ENCODE measurements around the gene ZBTB20. TPM values are rescaled to one million over a fixed set of nuclear protein-coding genes. Genes with fewer than 3 reads are reported as not detected.
A peak's percentile ranks its signal among the peaks of the same experiment; 100 is the strongest.
"Not testable (repeated sequence)": the region's sequence is repeated elsewhere in the genome, so short reads cannot be mapped to it uniquely, and the experiment has no call there.

ZBTB20 gene
- polyA plus RNA-seq, 1 donor from 2014 or later = 4.8 TPM

DNA sequence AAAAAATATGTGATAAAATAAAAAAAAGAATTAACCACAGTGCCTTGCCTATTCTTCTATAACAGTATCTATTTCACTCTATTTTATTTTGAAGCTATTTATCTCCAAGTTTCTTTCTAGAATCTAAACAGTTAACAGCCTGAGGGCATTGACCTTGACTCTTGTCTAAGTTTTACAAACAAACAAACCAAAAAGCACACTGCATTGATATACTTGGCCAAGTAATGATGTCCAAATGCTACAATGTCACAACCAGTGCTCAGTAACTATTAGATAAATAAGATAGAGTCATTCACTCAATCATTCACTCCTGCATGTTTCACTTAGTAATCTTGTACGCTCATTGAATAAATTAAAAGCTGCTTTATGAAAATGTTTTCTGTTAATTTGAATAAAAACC, 466.8 kb downstream of the ZBTB20 start:
- Histone ChIP-seq H3K4me3 (ENCODE audit: low read length) (no peak overlapping the region), H3K9me2 (ENCODE audit: insufficient read depth, low read length) (no peaks in the 10 kb centered on the region), H3F3A (ENCODE audit: insufficient read depth, low read length, poor library complexity, severe bottlenecking) (no peaks in the 10 kb centered on the region), H3K27me3 (ENCODE audit: insufficient read depth, low read depth, low read length) (no peaks in the 10 kb centered on the region), H3K79me2 (replicated peaks; ENCODE audit: insufficient read depth, low read length) (no peaks in the 10 kb centered on the region), H3K27ac (ENCODE audit: low read length) (no peak overlapping the region), H4K20me1 (ENCODE audit: insufficient read depth) (no peaks in the 10 kb centered on the region), H2AFZ (ENCODE audit: low read depth, low read length) (no peak overlapping the region), H3K4me2 (ENCODE audit: low read length) (no peak overlapping the region), H3K9me3 (ENCODE audit: low read length) (peaks cover 4% of the 10 kb centered on the region), H3K9ac (ENCODE audit: low read length) (no peak overlapping the region), H3K36me3 (ENCODE audit: insufficient read depth, low read length) (no peaks in the 10 kb centered on the region)
- TF ChIP-seq TAF1 (IDR thresholded peaks at IDR 0.05; ENCODE audit: low read depth) = no peak
- TF ChIP-seq REST (IDR thresholded peaks at IDR 0.05; ENCODE audit: borderline replicate concordance) = no peak
- TF ChIP-seq EP300 (conservative IDR thresholded peaks at IDR 0.05; ENCODE audit: poor library complexity, severe bottlenecking) = no peak
- TF ChIP-seq SMC3 (conservative IDR thresholded peaks at IDR 0.05; ENCODE audit: poor library complexity) = no peak
- no peak for TF ChIP-seq RAD21 (conservative IDR thresholded peaks at IDR 0.05)
- TF ChIP-seq POLR2AphosphoS5 (IDR thresholded peaks at IDR 0.05) = no peak
- no peak for TF ChIP-seq EZH2 (IDR thresholded peaks at IDR 0.05; ENCODE audit: borderline replicate concordance, insufficient read depth, low read length, poor library complexity, severe bottlenecking)
- no peak for TF ChIP-seq MXI1 (conservative IDR thresholded peaks at IDR 0.05; ENCODE audit: poor library complexity, severe bottlenecking)
- TF ChIP-seq CTCF (IDR thresholded peaks at IDR 0.05; ENCODE audit: poor library complexity, severe bottlenecking) = no peak

DNA sequence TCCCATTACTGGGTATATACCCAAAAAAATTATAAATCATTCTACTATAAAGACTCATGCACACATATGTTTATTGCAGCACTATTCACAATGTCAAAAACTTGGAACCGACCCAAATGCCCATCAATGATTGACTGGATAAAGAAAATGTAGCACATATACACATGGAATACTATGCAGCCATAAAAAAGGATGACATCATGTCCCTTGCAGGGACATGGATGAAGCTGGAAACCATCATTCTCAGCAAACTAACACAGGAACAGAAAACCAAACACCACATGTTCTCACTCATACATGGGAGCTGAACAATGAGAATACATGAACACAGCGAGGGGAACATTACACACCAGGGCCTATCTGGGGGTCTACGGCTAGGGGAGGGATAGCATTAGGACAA, 467.3 kb downstream of the ZBTB20 start:
- not testable (repeated sequence) for H3K9me2 ChIP-seq (ENCODE audit: insufficient read depth, low read length); H3K27me3 ChIP-seq (ENCODE audit: insufficient read depth, low read depth, low read length); H3K9me3 ChIP-seq (ENCODE audit: low read length); H4K20me1 ChIP-seq (ENCODE audit: insufficient read depth); H3K9ac ChIP-seq (ENCODE audit: low read length); H3F3A ChIP-seq (ENCODE audit: insufficient read depth, low read length, poor library complexity, severe bottlenecking); H3K4me2 ChIP-seq (ENCODE audit: low read length); H3K4me3 ChIP-seq (ENCODE audit: low read length); H3K79me2 ChIP-seq (replicated peaks; ENCODE audit: insufficient read depth, low read length); H3K27ac ChIP-seq (ENCODE audit: low read length); H2AFZ ChIP-seq (ENCODE audit: low read depth, low read length); H3K36me3 ChIP-seq (ENCODE audit: insufficient read depth, low read length)

DNA sequence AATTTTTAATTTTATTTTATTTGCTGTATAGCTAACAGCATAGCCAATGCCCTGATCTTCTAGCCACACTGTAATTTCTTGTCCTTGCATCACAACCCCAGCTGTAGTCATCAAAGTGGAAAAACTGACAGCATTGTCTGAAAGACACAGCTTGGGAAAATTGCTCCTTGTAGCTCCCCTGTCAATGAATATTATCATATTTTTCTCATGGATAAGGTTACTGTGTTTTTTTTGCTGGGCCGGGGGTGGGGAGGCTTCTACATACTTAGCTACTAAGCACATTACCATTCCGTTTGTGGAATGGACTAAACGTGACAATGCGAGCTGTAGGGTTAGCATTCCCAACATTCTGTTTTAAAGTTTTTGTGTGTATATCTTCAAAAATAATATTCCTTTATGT, 472.0 kb downstream of the ZBTB20 start:
- Histone ChIP-seq H3K9ac (ENCODE audit: low read length) (peak overlapping the region; percentile 13), H3K27me3 (ENCODE audit: insufficient read depth, low read depth, low read length) (no peaks in the 10 kb centered on the region), H3K27ac (ENCODE audit: low read length) (peak overlapping the region; percentile 88), H3K36me3 (ENCODE audit: insufficient read depth, low read length) (no peaks in the 10 kb centered on the region), H3K4me3 (ENCODE audit: low read length) (peak overlapping the region; percentile 5), H3F3A (ENCODE audit: insufficient read depth, low read length, poor library complexity, severe bottlenecking) (no peaks in the 10 kb centered on the region), H2AFZ (ENCODE audit: low read depth, low read length) (no peak overlapping the region), H3K9me2 (ENCODE audit: insufficient read depth, low read length) (no peaks in the 10 kb centered on the region), H3K9me3 (ENCODE audit: low read length) (peaks cover 4% of the 10 kb centered on the region), H3K4me2 (ENCODE audit: low read length) (peak overlapping the region; percentile 9), H4K20me1 (ENCODE audit: insufficient read depth) (no peaks in the 10 kb centered on the region), H3K79me2 (replicated peaks; ENCODE audit: insufficient read depth, low read length) (no peaks in the 10 kb centered on the region)
- peak; percentile 62 for TF ChIP-seq POLR2AphosphoS5 (IDR thresholded peaks at IDR 0.05)
- TF ChIP-seq EP300 (conservative IDR thresholded peaks at IDR 0.05; ENCODE audit: poor library complexity, severe bottlenecking) = peak; percentile 87
- TF ChIP-seq RAD21 (conservative IDR thresholded peaks at IDR 0.05) = peak; percentile 58
- no peak for TF ChIP-seq MXI1 (conservative IDR thresholded peaks at IDR 0.05; ENCODE audit: poor library complexity, severe bottlenecking)
- peak; percentile 57 for TF ChIP-seq SMC3 (conservative IDR thresholded peaks at IDR 0.05; ENCODE audit: poor library complexity)
- no peak for TF ChIP-seq TAF1 (IDR thresholded peaks at IDR 0.05; ENCODE audit: low read depth)
- TF ChIP-seq CTCF (IDR thresholded peaks at IDR 0.05; ENCODE audit: poor library complexity, severe bottlenecking) = no peak
- no peak for TF ChIP-seq EZH2 (IDR thresholded peaks at IDR 0.05; ENCODE audit: borderline replicate concordance, insufficient read depth, low read length, poor library complexity, severe bottlenecking)
- peak; percentile 94 for TF ChIP-seq REST (IDR thresholded peaks at IDR 0.05; ENCODE audit: borderline replicate concordance)

Data from neural cell (in vitro differentiated cells).